Hematopoietic multipotent progenitor cell (in vitro differentiated cells): ENCODE results near the gene HDGFL1. TPM values are rescaled to one million over a fixed set of nuclear protein-coding genes. Genes with fewer than 3 reads are reported as not detected.

Experiments used
- DNase-seq, 3 donors: peaks; one replicate each; pipeline ENCODE4 v3.0.0-alpha.2; 2011 to 2015; ENCODE audit warnings: low read depth in 2 of 3, low spot score in 2 of 3
- total RNA-seq: library from RNA; depleted of rRNA; stranded (reverse); fragments of >200 nt; gene quantifications from one replicate; pipeline ENCODE4 v1.2.3, GENCODE V29; 2012

HDGFL1 gene
- not detected for total RNA-seq

DNA sequence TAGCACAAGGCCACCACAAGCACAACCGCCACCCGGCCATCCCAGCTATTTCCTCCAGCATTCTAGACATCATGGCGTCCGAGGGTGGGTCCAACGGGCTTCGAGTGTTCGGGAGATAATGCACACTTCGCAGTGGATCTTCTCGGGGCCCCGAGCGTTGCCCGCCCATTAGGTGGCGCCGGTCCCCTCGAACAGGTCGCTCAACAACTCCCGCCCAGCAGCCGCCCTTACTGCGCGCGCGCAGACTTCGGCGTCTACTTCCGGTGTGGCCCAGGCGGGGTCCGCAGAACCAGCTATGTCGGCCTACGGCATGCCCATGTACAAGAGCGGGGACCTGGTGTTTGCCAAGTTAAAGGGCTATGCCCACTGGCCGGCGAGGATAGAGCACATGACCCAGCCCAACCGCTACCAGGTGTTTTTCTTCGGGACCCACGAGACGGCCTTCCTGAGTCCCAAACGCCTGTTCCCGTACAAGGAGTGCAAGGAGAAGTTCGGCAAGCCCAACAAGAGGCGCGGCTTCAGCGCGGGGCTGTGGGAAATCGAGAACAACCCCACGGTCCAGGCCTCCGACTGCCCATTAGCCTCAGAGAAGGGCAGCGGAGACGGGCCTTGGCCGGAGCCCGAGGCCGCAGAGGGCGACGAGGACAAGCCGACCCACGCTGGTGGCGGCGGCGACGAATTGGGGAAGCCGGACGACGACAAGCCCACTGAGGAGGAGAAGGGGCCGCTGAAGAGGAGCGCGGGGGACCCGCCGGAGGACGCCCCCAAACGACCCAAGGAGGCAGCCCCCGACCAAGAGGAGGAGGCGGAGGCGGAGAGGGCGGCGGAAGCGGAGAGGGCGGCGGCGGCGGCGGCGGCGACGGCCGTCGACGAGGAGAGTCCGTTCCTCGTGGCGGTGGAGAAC is at the start of gene HDGFL1:
HDGFL1 (plus strand) TSS at position 286 of the 904 bp plus-strand sequence; CDS start at position 296, 10 bp downstream.
- no peak for DNase-seq

DNA sequence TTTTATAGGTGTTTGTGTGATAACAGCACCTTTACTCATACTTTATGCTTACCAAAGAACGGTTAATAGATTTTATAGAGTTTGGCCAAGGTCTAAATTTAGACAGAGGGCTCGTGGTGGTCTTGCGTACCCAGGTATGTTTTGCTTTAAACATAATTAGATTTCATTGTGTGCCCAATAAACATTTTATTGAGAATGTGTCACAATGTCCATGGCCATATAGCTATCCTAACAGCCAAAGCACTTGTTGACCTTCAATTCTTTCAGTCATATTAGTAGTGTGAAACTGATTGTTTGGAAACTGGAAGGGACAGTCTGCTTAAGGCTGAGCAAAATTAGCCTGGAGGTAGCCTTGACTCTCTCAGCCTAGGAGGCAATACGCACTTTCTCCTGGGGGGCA is 48.3 kb upstream of the HDGFL1 start:
- no peak for DNase-seq

DNA sequence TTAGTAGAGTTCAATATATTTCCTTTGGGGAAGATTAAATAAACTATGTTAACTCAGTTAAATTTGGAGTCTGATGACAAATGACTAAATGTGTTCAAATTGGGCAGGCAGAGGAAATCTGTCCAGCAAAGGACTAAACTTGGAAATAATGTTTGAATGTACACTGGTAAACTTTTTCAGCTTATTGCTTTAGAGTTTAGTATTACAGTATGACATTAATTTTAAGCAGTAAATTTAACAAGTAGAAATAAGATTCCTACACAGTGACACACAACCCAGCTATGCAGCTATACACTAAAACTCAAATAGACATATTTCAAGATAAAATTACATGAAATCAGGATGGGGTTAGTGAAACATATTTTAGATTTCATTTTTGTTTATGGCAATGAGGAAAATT is 42.6 kb upstream of the HDGFL1 start:
- DNase-seq, result no peak

DNA sequence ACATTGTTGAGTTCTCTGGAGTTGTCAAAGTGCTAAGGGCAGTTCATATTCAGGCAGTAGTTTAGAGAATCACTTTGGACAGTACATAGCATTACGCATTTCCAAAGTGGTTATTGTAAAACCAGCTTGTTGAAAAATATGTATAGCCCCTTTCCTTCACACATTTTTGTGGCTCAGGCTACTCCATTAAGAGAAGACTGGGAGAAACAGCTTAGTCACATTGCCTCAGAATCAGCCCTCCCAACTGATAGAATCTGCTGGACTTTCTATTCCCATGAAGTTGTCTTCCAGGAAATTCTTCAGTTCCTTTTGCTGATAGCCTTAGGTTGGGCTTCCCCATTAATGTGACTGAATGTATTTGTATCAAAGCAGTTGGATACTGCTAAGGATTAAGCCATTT is 39.5 kb upstream of the HDGFL1 start:
- DNase-seq, result no peak

DNA sequence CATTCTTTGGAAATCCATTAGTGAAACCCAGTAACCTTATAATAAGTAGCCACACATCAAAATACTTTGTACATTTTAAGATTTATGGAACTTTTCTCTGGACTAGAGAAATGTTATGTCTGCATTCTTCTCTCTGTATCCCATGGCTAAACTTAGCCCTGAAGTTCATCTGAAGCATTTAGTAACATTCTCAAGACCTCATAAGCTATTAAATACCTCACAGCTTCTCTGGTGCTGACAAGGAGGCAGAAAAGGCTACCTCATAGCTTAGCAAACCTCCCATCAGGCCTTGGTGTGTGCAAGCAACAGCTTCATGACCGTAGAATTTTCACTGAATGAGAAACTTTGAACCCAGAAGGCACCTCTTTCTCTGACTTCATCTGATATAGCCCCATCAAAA is 38.9 kb upstream of the HDGFL1 start:
- no peak for DNase-seq

DNA sequence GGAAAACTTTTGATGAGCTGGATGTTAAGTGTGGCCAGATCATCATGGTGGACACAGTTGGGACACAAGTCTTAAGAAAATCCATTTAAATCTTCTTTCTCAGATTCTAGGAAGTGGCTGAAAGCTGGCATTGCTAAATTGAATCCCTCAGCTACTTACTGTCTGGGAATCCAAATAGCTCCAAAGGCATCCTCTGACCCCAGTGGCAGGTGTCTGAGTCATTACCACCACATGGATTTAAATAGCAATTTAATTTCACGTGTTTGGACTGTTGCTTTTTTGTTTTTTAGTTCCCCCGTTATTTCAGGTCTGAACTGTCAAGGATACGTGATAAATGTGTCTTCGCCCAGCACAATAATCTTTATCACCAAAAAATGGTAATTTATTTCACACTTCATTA is 33.2 kb upstream of the HDGFL1 start:
- no peak for DNase-seq

DNA sequence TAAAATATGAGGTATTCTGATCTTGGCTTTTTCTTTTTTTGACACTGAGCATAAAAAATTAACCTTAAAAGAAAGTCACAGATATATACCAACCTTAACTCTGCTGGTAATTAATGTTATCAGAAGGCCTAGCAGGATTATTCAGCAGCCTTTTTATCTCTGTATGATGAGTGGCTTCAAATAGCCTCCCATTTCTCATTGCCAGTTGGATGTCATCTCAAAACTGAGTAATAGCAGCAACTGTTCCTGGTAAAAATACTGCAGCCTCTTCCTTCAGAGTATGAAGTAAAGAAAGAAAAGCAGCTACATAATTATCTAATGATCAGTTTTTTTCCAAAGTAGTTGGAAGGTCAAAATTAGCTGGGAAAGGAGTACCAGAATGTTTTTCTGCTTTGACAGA is 24.9 kb upstream of the HDGFL1 start:
- DNase-seq, result no peak

DNA sequence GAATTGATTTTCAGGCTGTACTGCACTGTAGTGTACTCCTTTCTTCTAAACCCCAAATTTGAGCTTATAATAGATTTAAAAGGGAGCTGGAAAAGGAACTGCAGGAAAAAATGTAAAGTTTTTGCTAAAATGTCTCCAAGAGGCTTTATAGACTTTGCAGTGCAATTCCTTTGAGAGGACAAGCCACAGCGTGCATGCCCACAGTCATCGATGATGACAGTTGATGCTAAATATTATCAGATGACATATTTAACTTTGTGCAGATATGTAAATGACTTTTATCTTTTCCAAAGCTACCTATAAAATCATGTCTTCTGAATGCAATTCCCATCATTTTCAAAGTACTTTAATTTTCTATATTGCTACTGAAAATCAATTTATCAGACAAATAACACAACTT is 24.3 kb upstream of the HDGFL1 start:
- no peak for DNase-seq

DNA sequence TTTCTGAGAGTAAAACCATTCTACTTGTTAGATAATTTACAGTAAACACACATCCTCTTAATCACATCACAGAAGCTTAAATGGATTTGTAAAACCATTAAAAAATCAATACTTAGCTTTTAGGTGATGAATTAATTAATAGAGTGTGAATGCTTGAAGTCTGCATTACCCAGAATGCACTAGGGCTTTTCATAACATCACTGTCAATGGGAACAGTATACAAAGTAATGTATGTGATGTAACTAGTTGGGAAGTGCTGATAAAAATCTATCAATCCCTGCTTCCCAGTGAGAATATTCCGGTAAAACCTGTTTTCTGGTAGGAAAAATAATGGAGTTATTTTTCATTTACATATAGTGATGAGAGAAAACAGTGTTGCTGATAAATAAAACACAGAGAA is 23.1 kb upstream of the HDGFL1 start:
- DNase-seq, result no peak

DNA sequence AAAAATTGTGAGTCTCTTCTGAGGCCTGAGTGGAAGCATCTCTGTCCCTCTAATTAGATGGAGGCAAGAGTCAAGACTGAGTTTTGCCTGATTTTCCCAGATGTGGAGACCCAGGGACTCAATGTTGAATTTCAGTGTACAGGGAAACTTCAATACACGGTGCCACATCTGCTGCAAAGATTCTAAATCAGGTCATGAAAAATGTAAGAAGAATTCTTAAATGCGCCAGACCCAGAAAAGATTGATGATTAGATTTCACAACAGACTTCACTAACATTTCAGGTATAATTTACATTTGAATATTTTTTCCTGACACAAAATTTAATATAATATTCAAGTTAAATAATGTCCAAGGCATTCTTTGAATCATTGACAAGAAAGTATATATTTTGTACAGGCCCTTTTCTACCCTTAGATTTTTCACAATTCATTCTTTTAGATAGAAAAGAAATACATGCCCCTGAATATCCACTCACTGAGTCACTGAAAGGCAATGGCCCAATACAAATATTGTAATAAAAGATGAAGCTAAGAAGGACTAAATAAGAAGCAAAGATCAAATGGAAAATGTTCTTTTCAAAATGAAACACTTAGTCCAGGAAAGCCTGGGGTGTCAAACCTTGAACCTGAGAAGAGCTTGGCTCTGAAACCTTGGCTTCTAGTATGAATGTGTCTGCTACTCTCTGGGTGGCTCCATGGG is 18.2 kb upstream of the HDGFL1 start:
- DNase-seq, result no peak

DNA sequence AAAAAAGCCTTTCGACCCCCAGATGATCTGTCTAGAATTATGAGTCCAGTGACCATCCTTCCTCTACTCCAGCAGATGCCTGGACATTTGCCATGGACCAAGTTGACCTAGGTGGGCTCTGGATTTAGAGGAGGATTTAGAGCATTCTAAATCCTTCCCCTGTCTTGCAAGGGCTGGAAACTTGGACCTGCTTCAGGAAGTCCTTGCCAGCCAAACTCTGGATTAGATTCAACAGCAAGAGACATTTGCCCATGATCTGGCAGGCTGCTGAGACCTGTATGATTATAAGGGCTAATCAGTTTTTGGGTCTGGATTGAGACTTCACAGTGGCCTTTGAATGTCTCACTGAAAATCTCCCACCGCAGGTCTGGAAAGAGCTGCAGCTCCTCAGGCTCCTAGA is 13.1 kb upstream of the HDGFL1 start:
- no peak for DNase-seq

DNA sequence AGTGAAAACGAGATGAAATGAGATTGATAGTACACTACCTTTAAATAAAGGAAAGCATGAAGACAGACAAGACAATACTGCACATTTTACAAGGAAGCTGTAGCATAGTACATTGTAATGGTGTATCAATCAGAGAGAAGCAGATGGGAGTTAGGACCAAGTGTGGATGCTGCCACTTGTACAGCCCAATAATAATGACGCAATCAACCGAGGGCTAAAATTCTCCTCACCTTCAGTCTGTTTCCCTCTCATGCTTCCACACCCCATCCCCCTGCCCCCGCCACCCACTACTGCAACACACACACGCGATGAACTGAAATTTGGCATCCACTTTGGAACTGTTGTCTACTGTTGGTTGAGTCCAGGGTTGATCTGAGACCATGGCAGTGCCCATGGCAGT is 12.4 kb upstream of the HDGFL1 start:
- DNase-seq, result no peak

DNA sequence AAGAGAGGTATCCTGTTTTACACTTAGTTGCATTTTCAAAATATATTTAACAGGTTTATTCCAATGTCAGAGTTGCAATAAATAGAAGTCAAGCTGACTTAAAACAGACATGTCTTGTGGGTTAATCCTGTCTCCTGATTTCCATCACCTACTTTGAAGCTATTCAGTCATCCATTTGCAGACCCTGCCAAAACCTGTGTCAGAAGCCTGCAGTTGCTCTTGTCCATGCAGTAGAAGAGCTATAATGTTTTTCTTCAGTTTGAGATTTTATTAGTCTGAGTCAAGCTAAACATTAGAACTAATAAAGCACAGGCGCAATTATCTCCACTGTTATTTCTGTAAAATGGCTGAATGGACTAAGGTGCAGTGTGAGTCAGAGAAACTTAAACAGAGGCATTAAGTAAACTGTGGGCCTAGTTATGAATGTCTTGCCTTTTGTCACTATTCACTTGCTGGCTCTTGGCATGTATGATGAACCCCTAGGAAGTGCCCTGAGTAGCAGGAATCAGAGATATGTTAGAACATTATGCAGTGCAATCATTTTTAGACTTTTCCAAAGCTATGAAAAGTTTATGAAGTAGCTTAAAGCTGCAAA is 11.0 kb upstream of the HDGFL1 start:
- no peak for DNase-seq

DNA sequence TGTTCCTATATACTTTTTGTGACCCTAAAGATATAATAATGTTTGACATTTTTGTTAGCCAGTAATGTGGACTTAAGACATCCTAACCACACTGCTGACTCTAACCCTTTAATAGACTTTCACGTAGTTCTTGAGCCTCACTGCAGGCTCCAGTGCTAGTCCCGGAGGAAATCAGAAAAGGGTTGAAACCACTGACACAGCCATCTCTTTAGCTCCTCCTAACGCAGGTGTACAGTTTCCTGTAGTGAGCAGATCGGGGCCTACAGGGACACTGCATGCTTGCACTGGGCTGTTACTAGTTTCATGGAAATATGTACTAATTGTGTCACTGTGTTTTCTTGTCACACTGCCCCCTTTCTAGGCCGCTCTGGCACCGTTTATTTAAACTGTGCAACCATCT is 512 bp upstream of the HDGFL1 start:
- no peak for DNase-seq

DNA sequence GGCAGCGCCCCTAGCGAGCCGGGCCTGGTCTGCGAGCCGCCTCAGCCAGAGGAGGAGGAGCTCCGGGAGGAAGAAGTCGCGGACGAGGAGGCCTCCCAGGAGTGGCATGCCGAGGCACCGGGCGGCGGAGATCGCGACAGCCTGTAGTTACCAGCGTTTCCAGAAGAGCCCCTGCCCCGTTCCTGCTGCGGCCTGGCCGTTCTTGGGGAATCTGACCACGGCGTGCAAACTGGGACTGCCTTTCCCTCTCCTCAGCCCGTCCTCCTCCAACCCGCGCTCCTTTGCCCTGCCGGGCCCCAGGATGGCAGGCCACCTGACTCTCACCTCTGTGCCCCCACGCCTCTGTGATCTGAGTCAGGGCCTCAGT is 802 bp downstream of the HDGFL1 start:
- DNase-seq, result no peak

DNA sequence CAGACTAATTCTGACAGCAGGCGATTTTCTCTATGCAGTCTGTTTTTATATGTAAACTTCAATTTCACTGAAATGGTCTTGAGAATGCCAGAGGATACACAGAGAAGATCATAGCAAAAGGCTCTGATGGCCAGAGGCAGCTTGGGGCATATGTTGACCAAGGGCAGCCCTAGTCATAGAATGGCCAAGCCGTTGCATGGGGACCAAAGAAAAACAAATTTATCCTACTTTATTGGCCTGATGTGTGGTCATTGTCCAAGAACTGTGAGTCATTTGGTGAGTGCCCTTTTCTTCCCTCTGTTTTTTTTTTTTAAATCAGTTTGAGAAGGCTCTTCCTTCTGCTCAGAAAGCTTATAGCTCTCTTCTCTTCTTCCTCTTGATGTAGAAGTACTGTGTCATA is 5.8 kb downstream of the HDGFL1 start:
- DNase-seq, result no peak

DNA sequence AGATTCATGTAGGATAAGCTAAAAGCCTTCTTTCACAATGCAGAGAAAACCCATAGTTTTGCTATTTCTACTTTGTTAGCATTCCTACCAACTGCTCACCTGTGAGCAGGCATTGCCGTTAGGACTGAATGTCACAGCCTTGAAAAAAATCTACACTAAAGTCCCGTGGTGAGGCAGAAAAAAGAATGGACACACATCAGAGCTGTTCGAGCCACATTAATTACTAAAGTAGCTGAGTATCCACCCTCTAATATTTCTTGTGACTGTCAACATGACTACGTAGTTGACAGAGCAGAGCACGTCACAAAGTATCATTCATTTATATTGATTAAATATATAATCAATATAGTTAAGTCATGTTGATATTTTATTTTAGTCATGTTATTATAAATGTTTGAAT is 10.1 kb downstream of the HDGFL1 start:
- DNase-seq, result no peak

DNA sequence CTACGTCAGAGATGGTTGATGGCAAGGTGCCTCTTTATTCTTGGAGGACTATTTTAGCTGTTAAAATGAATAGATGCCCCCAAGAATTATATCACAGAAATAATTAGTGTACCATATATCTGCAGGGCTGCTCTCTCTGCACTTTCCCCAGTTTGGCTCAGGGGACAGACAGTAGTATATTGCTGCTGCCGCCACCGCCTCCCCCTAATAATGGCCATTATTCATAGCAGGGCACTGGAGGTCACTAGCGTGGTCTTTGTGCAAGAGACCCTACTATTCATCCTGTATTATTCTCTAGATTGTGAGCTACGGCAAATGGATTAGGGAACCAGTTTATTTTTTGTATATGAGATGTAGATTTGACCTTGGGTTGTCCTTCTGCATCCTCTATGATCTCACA is 11.0 kb downstream of the HDGFL1 start:
- DNase-seq, result no peak

DNA sequence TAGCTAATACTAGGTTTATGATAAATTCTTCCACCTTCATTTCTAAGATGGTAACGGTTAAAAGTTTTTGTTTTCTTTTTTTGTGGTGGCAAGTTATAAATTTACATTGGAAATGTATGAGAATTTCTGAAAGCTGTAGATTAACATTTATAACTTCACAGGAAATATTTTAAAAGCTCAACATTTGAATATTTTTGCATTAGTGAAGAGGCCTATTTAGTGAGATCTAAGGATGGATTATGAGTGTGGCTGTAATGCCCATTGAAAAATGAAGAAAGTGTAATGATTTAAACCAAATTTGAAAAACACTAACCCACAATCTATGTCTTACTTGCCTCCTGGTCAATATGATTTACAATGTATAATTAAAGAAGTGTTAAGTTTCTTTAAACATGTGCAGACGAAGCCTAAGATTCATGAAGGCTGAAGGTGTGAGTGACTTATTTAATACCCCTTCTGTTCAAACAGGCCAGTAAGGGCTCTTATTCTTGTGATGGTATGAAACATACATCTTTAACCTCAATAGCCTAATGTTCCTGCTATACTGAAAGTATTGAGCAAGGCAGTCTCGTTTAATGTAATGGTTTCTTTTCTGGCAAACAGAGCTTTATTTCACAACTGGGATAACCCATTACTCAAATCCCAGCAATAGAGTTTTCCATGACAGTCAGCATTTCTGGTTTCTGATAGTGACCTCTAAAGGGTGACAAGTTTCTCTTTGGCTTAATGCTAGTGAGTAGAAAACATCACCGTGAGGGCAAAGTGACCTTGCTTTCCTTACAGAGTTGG is 13.2 kb downstream of the HDGFL1 start:
- DNase-seq, result no peak

DNA sequence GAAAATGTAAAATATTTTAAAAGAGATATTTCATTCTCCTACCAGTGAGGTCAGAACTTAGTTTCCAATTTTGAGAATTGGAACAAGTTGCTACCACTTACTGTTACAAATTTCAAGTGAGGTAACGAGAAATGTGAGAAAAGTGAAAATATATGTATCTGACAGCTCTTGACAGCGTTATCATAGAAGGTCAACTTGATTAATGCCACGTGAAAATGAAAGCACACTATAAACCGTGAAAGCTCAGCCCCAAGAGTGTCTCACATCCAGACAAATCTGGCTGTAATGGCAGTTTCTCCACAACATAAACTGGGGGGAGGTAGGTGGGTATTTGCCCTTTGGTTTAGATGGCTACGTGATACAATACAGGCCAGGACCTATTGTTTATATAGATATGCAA is 13.9 kb downstream of the HDGFL1 start:
- DNase-seq, result no peak

DNA sequence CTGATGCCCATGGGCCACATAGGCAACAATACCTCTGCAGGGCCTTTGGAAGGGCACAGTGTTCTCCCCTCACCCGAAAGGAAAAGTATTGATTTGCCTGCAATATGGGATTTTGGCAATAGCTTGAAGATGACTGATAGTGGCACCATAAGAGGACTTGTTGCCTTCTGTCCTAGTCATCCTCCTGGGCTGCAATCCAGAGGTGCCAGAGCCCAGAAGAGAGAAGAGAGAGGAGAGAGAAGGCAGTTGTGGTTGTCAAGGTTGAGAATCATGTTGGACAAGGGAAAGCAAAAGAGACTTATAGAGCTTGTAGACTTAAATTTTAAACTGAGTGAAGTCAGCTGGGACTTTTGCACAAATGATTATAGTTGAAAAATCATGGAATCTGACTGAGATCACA is 14.6 kb downstream of the HDGFL1 start:
- no peak for DNase-seq
